Spleen (tissue), 11 donors: ENCODE measurements around the gene GABARAP. TPM values are rescaled to one million over a fixed set of nuclear protein-coding genes. Genes with fewer than 3 reads are reported as not detected.

Source experiments
- DNase-seq: peaks from one replicate; pipeline ENCODE4 v3.0.0-alpha.2; 2020
- H3K27ac ChIP-seq, 8 donors: fragments of 200-600 bp; sonication (generic) in 7 of 8; 1 replicate in 4 of 8; 2 replicates in 4 of 8; pipeline versions ENCODE4 v1.5.0 to v1.8.0; 2016 to 2021; ENCODE audit warnings: inconsistent platforms in 4 of 8, mild to moderate bottlenecking in 4 of 8, moderate library complexity in 1 of 8
- H3K27me3 ChIP-seq, 7 donors: fragments of 200-600 bp; sonication (generic) in 6 of 7; replicated peaks in 1 of 7; 1 replicate in 4 of 7; 2 replicates in 3 of 7; pipeline versions ENCODE4 v1.5.0 to v1.8.0; 2016 to 2021; ENCODE audit warnings: inconsistent platforms in 3 of 7, mild to moderate bottlenecking in 1 of 7
- H3K36me3 ChIP-seq, 6 donors: fragments of 200-600 bp; sonication (generic) in 5 of 6; 1 replicate in 4 of 6; 2 replicates in 2 of 6; pipeline versions ENCODE4 v1.5.0 to v1.8.0; 2016 to 2021; ENCODE audit warnings: inconsistent platforms in 2 of 6
- H3K4me1 ChIP-seq, 6 donors: fragments of 200-600 bp; sonication (generic) in 5 of 6; 1 replicate in 3 of 6; 2 replicates in 3 of 6; pipeline versions ENCODE4 v1.5.0 to v1.8.0; 2016 to 2021; ENCODE audit warnings: inconsistent platforms in 3 of 6
- H3K4me3 ChIP-seq, 8 donors: fragments of 200-600 bp; sonication (generic) in 7 of 8; 1 replicate in 4 of 8; 2 replicates in 4 of 8; pipeline versions ENCODE4 v1.5.0 to v1.8.0; 2016 to 2021; ENCODE audit warnings: inconsistent platforms in 4 of 8, mild to moderate bottlenecking in 4 of 8, moderate library complexity in 2 of 8
- H3K9me3 ChIP-seq, 8 donors: fragments of 200-600 bp; sonication (generic) in 7 of 8; 1 replicate in 4 of 8; 2 replicates in 4 of 8; pipeline versions ENCODE4 v1.5.0 to v1.8.0; 2016 to 2021; ENCODE audit warnings: inconsistent platforms in 4 of 8
- CTCF ChIP-seq, 11 experiments: fragments of 200-600 bp in 7 of 11; fragments of 450-650 bp in 4 of 11; sonication (generic) in 4 of 11; IDR thresholded peaks in 8 of 11; conservative IDR thresholded peaks in 3 of 11; 1 replicate in 7 of 11; 2 replicates in 4 of 11; pipeline versions ENCODE4 v1.4.0 to v1.8.0; 2016 to 2021; ENCODE audit warnings: antibody characterized with exemption in 11 of 11, inconsistent platforms in 4 of 11, mild to moderate bottlenecking in 1 of 11
- POLR2A ChIP-seq, 3 donors: fragments of 450-650 bp; IDR thresholded peaks; one replicate each; pipeline ENCODE4 v1.5.1; 2017; ENCODE audit warnings: antibody characterized with exemption in 3 of 3, mild to moderate bottlenecking in 1 of 3
- POLR2AphosphoS5 ChIP-seq, 3 donors: sonication (generic); formaldehyde crosslinking; IDR thresholded peaks; one replicate each; pipeline ENCODE4 v1.5.1; 2017; ENCODE audit warnings: antibody characterized with exemption in 3 of 3
- WGBS, 5 donors: extraction: QIAGEN DNeasy Blood & Tissue Kit in 3 of 5; methylation state at CpG; one replicate each; pipeline versions ENCODE4 v1.1.5 to v1.1.7; 2013 to 2018; 5-methylcytosine and 5-hydroxymethylcytosine counted together
- intact Hi-C: fragments of 100-400 bp; cut with DNase I; formaldehyde crosslinking; loops from one replicate; pipeline ENCODE4 v1.15.0; 2023; ENCODE audit warnings: low total_unique reads
- polyA plus RNA-seq, 3 donors: library from polyadenylated mRNA; stranded (reverse); fragments of 200-250 nt; gene quantifications; one replicate each; pipeline ENCODE4 v1.2.1, GENCODE V29; 2013
- total RNA-seq, 7 donors: library from RNA; depleted of rRNA in 3 of 7; stranded (reverse); fragments of >200 nt in 3 of 7; fragmentation: NEBNext Ultra II Directional in 4 of 7; extraction: Animal tissue kit (Norgen Biotek cat#: 25700) in 4 of 7; gene quantifications; one replicate each; pipeline versions ENCODE4 v1.1.0 to v1.2.1, GENCODE V29; 2016 to 2021
- donor health status: healthy with polysubstance abuse.
- donor health status: DM: no; HTN: no; CAD: no; lungs with moderate emphysema.
- donor health status: DM: no; HTN: no; CAD: no.
- donor health status: Bipolar disorder and iron deficiency.
- donor health status: healthy.
- donor health status: DM: no; HTN: no; CAD: no.
- donor health status: DM: yes; HTN: yes; CAD: no.

The GABARAP gene
- total and polyA plus RNA-seq, 10 donors, result 222 to 855 (median 489) TPM

GRCh38 chr17:7226721-7227710 lies 15.2 kb downstream of the GABARAP start:
- intact Hi-C loops, result no loop called here
- Histone ChIP-seq H3K27me3 (no peaks in the 10 kb centered on the region), H3K4me1 (peaks cover 0 to 29% (median 10%) of the 10 kb centered on the region in 6 donors), H3K27ac (no peak overlapping the region), H3K4me3 (no peak overlapping the region), H3K9me3 (no peaks in the 10 kb centered on the region), H3K36me3 (peaks cover 0 to 89% (median 82%) of the 10 kb centered on the region in 6 donors)
- TF ChIP-seq POLR2AphosphoS5 (IDR thresholded peaks at IDR 0.05) (peak; percentile 3 to 56 (median 26)), CTCF (IDR thresholded peaks at IDR 0.05 in 8 of 11, conservative IDR thresholded peaks at IDR 0.05 in 3 of 11) (no peak), POLR2A (IDR thresholded peaks at IDR 0.05) (no peak)
- WGBS, 5 donors, result 92 to 95% (median 95%) methylated on average over 27 to 31 of the region's 31 CpGs
- no peak for DNase-seq

GRCh38 chr17:7225711-7226331 lies 16.4 kb downstream of the GABARAP start:
- Histone ChIP-seq H3K36me3 (peaks cover 0 to 99% (median 84%) of the 10 kb centered on the region in 6 donors), H3K4me3 (no peak overlapping the region), H3K27me3 (no peaks in the 10 kb centered on the region), H3K9me3 (no peaks in the 10 kb centered on the region), H3K27ac (no peak overlapping the region), H3K4me1 (peaks cover 2 to 29% (median 13%) of the 10 kb centered on the region in 6 donors)
- no peak for TF ChIP-seq CTCF (IDR thresholded peaks at IDR 0.05 in 8 of 11, conservative IDR thresholded peaks at IDR 0.05 in 3 of 11)
- TF ChIP-seq POLR2A (IDR thresholded peaks at IDR 0.05), result no peak
- TF ChIP-seq POLR2AphosphoS5 (IDR thresholded peaks at IDR 0.05), result peak in 2 of 3 donors; percentile 30 to 40
- DNase-seq, result no peak
- intact Hi-C loops, result no loop called here
- 83 to 96% (median 89%) methylated on average over 16 to 21 of the region's 21 CpGs for WGBS, 5 donors

- Histone ChIP-seq H3K4me1 (peaks cover 9 to 36% (median 19%) of the 10 kb centered on the region in 6 donors), H3K4me3 (no peak overlapping the region), H3K27ac (peak overlapping the region in 1 of 8 donors; percentile 38), H3K36me3 (peaks cover 0 to 89% (median 76%) of the 10 kb centered on the region in 6 donors), H3K27me3 (no peaks in the 10 kb centered on the region), H3K9me3 (no peaks in the 10 kb centered on the region)
- intact Hi-C loops, result no loop called here
- 68 to 85% (median 79%) methylated on average over 8 to 15 of the region's 15 CpGs for WGBS, 5 donors
- no peak for DNase-seq
- TF ChIP-seq POLR2AphosphoS5 (IDR thresholded peaks at IDR 0.05) (peak in 2 of 3 donors; percentile 7 to 47), CTCF (IDR thresholded peaks at IDR 0.05 in 8 of 11, conservative IDR thresholded peaks at IDR 0.05 in 3 of 11) (no peak)
These were observed 17.6 kb downstream of the GABARAP start for GRCh38 chr17:7224661-7225111.
